MM.1S (cell line): ENCODE measurements around the gene CEBPE.

Experiments used
- DNase-seq: peaks from one replicate; pipeline ENCODE4 v3.0.0-alpha.2; 2015
- H2AFZ ChIP-seq: fragments of 300-600 bp; sonication (generic); 2 replicates; pipeline ENCODE4 v1.6.0; 2016; ENCODE audit warnings: antibody characterized with exemption, low read length
- H3F3A ChIP-seq: fragments of 300-600 bp; sonication (generic); 2 replicates; pipeline ENCODE4 v1.6.1; 2016; ENCODE audit warnings: mild to moderate bottlenecking, antibody characterized with exemption, low read length, moderate library complexity, mixed read lengths; ENCODE audit not compliant: insufficient read depth
- H3K27ac ChIP-seq: fragments of 300-600 bp; sonication (generic); 2 replicates; pipeline ENCODE4 v1.5.1; 2016; ENCODE audit warnings: mild to moderate bottlenecking, low read length
- H3K27me3 ChIP-seq: fragments of 300-600 bp; sonication (generic); replicated peaks from 2 replicates; pipeline ENCODE4 v1.6.0; 2016; ENCODE audit warnings: low read length; ENCODE audit not compliant: insufficient read depth
- H3K36me3 ChIP-seq: fragments of 300-600 bp; sonication (generic); replicated peaks from 2 replicates; pipeline ENCODE4 v1.6.1; 2016; ENCODE audit warnings: mild to moderate bottlenecking, low read length, mixed read lengths; ENCODE audit not compliant: insufficient read depth
- H3K4me1 ChIP-seq: fragments of 300-600 bp; sonication (generic); 2 replicates; pipeline ENCODE4 v1.6.1; 2016; ENCODE audit warnings: low read length, mixed read lengths
- H3K4me2 ChIP-seq: fragments of 300-600 bp; sonication (generic); 2 replicates; pipeline ENCODE4 v1.6.0; 2016; ENCODE audit warnings: low read depth, low read length
- H3K4me3 ChIP-seq: fragments of 300-600 bp; sonication (generic); 2 replicates; pipeline ENCODE4 v1.5.1; 2016; ENCODE audit warnings: low read length, mixed read lengths
- H3K79me2 ChIP-seq: fragments of 300-600 bp; sonication (generic); 2 replicates; pipeline ENCODE4 v1.6.1; 2016; ENCODE audit warnings: mixed run types, low read length, mixed read lengths
- H3K9ac ChIP-seq: fragments of 300-600 bp; sonication (generic); 2 replicates; pipeline ENCODE4 v1.6.1; 2016; ENCODE audit warnings: low read length, mixed read lengths
- H3K9me2 ChIP-seq: fragments of 300-600 bp; sonication (generic); replicated peaks from 2 replicates; pipeline ENCODE4 v1.6.1; 2016; ENCODE audit warnings: mild to moderate bottlenecking, low read length, mixed read lengths; ENCODE audit not compliant: insufficient read depth
- H3K9me3 ChIP-seq: fragments of 300-600 bp; sonication (generic); replicated peaks from 2 replicates; pipeline ENCODE4 v1.6.1; 2016; ENCODE audit warnings: mild to moderate bottlenecking, low read length, mixed read lengths; ENCODE audit not compliant: insufficient read depth
- H4K20me1 ChIP-seq: fragments of 300-600 bp; sonication (generic); 2 replicates; pipeline ENCODE4 v1.6.1; 2016; ENCODE audit warnings: mild to moderate bottlenecking, low read length, moderate library complexity, mixed read lengths; ENCODE audit not compliant: insufficient read depth
- CTCF ChIP-seq: fragments of 300-600 bp; sonication (generic); IDR thresholded peaks from 2 replicates; pipeline ENCODE4 v1.5.1; 2016; ENCODE audit warnings: antibody characterized with exemption, low read length, mixed read lengths
- EZH2 ChIP-seq: fragments of 300-600 bp; sonication (generic); optimal IDR thresholded peaks from 2 replicates; pipeline ENCODE3; 2017; ENCODE audit warnings: low read depth, mild to moderate bottlenecking, antibody characterized with exemption, low read length, mixed read lengths
- EZH2phosphoT487 ChIP-seq: fragments of 300-600 bp; sonication (generic); IDR thresholded peaks from 2 replicates; pipeline ENCODE4 v1.6.1; 2018; ENCODE audit warnings: antibody characterized with exemption, low read length

The CEBPE gene

GRCh38 chr14:23089498-23090253 is 29.4 kb downstream of the CEBPE start:
- H3K79me2 ChIP-seq = peaks cover 35% of the 10 kb centered on the region
- no peaks in the 10 kb centered on the region for H4K20me1 ChIP-seq
- H3K27me3 ChIP-seq = no peaks in the 10 kb centered on the region
- no peak overlapping the region for H3K4me2 ChIP-seq
- H3K9me3 ChIP-seq = no peaks in the 10 kb centered on the region
- no peaks in the 10 kb centered on the region for H3K9me2 ChIP-seq
- H3F3A ChIP-seq = no peaks in the 10 kb centered on the region
- TF ChIP-seq CTCF (no peak), EZH2phosphoT487 (no peak), EZH2 (no peak)
- no peak overlapping the region for H3K4me3 ChIP-seq
- H3K4me1 ChIP-seq = no peaks in the 10 kb centered on the region
- H3K36me3 ChIP-seq = no peaks in the 10 kb centered on the region; the same call in 1 of the 2 replicates
- H3K27ac ChIP-seq = no peak overlapping the region
- no peak overlapping the region for H2AFZ ChIP-seq
- no peak overlapping the region for H3K9ac ChIP-seq
- no peak for DNase-seq

GRCh38 chr14:23086565-23086964 is 32.5 kb downstream of the CEBPE start:
- DNase-seq = no peak
- H3K9ac ChIP-seq = no peak overlapping the region
- no peaks in the 10 kb centered on the region for H3F3A ChIP-seq
- no peak overlapping the region for H2AFZ ChIP-seq
- no peaks in the 10 kb centered on the region for H3K27me3 ChIP-seq
- H3K36me3 ChIP-seq = no peaks in the 10 kb centered on the region; the same call in 1 of the 2 replicates
- no peak overlapping the region for H3K27ac ChIP-seq
- TF ChIP-seq CTCF (no peak), EZH2phosphoT487 (no peak), EZH2 (no peak)
- H3K4me1 ChIP-seq = no peaks in the 10 kb centered on the region
- H3K4me3 ChIP-seq = no peak overlapping the region
- H4K20me1 ChIP-seq = no peaks in the 10 kb centered on the region
- peaks cover 4% of the 10 kb centered on the region for H3K79me2 ChIP-seq
- no peaks in the 10 kb centered on the region for H3K9me2 ChIP-seq
- no peak overlapping the region for H3K4me2 ChIP-seq
- no peaks in the 10 kb centered on the region for H3K9me3 ChIP-seq

- Histone ChIP-seq H3K4me1 (no peaks in the 10 kb centered on the region), H3K9ac (no peak overlapping the region), H3K27ac (no peak overlapping the region), H3F3A (no peaks in the 10 kb centered on the region), H3K27me3 (no peaks in the 10 kb centered on the region), H3K36me3 (no peaks in the 10 kb centered on the region; the same call in 1 of the 2 replicates), H3K4me3 (no peak overlapping the region), H3K79me2 (no peaks in the 10 kb centered on the region), H2AFZ (no peak overlapping the region), H3K9me2 (no peaks in the 10 kb centered on the region), H4K20me1 (no peaks in the 10 kb centered on the region), H3K4me2 (no peak overlapping the region), H3K9me3 (no peaks in the 10 kb centered on the region)
- TF ChIP-seq EZH2phosphoT487 (no peak), CTCF (no peak), EZH2 (no peak)
- DNase-seq = no peak
Measured at GRCh38 chr14:23085458-23085857, 33.6 kb downstream of the CEBPE start.
